HG02588 (cell line): ENCODE measurements around the gene CATSPERD.
"Not testable (repeated sequence)": the region's sequence is repeated elsewhere in the genome, so short reads cannot be mapped to it uniquely, and the experiment has no call there.

Experiments
- ATAC-seq: cut with Tn5 transposase; IDR thresholded peaks from one replicate; pipeline ENCODE4 v1.9.1; 2021; ENCODE audit warnings: mild to moderate bottlenecking, moderate library complexity; ENCODE audit not compliant: unreplicated experiment

CATSPERD gene

DNA sequence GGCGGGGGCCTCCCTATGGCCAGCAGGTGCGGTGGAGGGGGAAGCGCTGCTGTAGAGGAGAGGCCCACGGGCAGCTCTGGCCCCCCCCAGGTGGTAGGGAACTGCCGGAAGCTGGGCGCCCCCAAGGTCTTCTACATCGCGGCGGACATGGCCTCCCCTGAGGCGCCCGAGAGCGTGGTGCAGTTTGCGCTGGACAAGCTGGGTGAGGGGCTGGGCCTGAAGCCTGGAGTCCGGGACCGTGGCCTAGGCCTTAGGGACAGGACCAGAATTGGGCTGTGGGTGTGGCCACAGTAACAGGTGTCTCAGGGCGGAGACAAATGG, 34.2 kb upstream of the CATSPERD start:
- ATAC-seq, result no peak

DNA sequence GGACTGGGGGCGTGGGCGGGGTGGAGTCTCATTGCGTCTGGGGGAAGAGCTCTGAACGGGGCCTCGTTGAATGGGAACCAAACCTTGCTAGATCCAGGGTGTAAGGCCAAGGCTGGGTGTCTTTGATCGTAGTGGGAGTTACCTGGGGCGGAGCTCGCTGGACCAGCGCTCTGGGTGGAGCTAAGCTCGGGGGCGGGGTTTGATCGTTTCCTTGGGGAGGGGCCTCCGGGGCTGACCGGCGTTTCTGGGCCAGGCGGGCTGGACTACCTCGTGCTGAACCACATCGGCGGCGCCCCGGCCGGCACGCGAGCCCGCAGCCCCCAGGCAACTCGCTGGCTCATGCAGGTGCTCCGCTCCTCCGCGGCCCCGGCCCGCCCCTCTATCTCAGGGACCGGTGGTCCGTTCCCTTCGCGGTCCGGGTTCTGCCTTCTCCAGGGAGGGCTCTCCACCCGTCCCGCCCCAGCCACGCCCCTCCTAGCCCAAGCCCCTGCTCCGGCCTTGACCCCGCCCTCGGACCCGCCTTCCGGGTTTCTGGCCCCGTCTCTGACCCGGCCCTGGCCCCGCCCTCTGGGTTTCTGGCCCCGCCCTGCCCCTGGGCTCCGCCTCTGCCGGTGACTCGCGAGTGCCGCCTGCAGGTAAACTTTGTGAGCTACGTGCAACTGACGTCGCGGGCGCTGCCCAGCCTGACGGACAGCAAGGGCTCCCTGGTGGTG, 33.6 kb upstream of the CATSPERD start:
- ATAC-seq, result peak; percentile 43

- no peak for ATAC-seq
Observed at GRCh38 chr19:5687360-5688198, 32.9 kb upstream of the CATSPERD start.

DNA sequence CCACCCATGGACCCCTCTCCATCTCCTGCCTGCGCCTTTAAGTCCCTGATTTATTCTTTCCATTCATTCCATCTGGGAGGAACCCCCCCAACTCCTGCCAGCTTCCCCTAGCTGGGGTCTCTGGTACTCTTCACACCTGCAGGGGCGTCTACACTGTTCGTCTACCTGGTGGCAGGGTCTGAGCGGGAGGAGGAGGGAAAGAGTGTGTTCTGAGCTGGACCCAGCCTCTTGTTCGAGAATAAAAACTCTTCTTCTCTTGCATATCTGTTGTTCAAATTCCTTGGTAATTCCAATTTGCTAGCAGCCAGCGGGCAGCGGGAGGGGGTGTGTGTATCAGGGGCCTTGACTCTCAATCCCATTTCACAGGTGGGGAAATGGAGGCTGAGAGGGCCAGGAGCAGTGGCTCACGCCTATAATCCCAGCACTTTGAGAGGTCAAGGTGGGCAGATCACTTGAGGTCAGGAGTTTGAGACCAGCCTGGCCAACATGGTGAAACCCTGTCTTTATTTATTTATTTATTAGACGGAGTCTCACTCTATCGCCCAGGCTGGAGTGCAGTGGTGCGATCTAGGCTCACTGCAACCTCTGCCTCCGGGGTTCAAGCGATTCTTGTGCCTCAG, 32.1 kb upstream of the CATSPERD start:
- not testable (repeated sequence) for ATAC-seq

DNA sequence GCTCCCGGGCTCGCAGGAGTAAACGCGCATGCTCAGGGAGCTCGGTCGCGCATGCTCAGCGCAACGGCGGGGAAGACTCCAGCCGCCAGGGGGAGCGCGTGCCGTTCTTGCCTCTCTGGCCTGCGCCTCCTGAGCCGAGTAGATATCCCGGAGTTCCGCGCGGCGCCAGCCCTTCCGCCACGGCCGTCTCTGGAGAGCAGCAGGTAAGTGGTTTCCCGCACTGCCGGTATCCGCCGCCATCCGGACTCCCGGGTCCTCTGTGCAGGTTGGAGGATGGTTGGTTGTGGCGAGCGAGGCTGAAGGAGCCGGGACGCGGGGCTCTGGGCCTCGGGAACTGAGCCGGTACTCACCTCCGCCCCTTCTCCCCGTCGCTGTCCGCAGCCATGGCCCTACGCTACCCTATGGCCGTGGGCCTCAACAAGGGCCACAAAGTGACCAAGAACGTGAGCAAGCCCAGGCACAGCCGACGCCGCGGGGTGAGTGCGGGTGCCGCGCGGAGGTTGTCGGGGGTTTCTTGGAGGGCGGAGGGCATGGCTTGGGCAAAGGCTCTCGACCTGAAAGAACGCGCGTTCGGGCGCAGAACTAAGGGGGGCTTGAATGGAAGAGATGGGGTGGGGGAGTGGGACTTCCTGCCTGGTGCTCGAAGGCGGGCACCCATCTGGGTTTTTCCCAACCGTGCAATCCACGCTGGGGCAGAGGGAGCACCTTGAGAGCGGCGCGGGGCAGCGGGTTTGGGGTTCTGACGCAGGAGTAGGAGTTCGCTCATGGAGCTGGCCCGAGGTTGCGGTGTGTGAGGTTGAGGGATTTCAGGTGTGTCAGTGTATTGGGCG, 30.1 kb upstream of the CATSPERD start, which contains the start of gene RPL36:
TSS of gene RPL36 (plus strand) at position 171 of the 830 bp plus-strand sequence. CDS start at position 384, 213 bp downstream.
- peak; percentile 44 for ATAC-seq

- no peak for ATAC-seq
Observed at GRCh38 chr19:5690955-5691821, 29.2 kb upstream of the CATSPERD start.

- ATAC-seq, result no peak
Observed at GRCh38 chr19:5691822-5692722, 28.4 kb upstream of the CATSPERD start.

- ATAC-seq, result no peak
Observed at GRCh38 chr19:5692723-5693194, 27.7 kb upstream of the CATSPERD start.

GRCh38 chr19:5693195-5694166, 27.0 kb upstream of the CATSPERD start:
- no peak for ATAC-seq

DNA sequence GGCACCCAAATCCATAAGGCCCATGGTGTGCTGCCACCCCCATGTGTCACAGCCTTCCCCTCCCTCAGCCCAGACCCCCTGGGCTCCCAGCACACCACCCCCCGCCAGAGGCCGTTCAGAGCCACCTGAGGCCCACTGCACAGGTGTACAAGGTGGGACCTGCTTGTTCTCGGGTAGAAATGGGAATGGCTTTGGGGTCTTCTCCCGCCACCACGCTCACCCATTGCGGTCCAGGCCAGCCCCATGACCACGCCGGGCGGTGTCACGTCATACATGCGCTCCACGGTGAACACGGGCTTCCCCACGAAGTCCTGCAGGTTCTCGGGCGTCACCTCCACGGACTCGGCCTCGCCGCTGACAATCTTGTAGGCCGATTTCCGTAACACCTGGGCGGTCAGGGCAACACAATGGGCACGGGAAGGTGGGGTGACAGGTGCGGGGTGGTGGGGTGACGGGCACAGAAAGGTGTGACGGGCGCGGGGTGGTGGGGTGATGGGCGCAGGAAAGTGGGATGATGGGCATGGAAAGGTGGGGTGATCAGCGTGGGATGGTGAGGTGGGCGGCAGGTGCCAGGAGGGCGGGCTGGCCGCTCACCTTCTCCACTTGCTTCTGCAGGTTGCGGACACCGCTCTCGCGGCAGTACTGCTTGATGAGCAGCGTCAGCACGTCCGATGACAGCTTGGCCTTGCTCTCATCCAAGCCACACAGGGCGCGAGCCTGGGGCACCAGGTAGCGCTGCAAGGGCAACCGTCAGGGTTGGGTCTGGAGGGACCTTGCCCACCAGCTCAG, 26.1 kb upstream of the CATSPERD start:
- no peak for ATAC-seq

DNA sequence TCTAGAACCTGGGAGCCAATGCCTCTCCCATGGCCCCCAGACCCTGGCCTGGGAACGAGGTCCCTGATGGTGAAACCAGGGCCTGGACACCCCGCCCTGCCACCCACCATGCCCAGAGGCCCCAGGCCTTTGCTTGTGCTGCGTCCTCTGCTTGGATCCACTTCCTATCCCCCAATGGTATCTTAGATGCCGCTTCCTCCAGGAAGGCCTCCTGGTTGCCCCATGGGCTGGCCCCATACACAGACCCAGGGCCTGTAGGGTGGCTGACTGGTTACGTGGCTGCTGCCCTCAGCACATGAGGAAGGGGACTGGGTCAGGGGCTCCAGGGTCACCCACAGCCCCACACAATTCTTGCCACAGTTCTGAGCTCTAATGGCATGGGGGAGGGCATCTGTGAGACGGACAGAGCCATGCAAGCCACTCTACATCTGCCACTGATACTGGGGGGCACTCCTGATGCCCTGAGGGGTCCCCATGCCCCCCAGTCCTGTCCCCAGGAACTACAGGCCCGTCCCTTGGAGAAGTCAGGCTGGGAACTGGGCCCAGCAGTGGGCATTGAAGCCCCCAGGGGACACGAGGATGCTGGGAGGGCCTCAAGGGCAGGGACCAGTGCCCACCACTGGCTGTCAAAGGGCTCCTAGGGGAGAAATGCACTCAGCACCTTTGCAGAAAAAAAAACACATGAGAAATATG, 25.3 kb upstream of the CATSPERD start:
- ATAC-seq, result no peak

DNA sequence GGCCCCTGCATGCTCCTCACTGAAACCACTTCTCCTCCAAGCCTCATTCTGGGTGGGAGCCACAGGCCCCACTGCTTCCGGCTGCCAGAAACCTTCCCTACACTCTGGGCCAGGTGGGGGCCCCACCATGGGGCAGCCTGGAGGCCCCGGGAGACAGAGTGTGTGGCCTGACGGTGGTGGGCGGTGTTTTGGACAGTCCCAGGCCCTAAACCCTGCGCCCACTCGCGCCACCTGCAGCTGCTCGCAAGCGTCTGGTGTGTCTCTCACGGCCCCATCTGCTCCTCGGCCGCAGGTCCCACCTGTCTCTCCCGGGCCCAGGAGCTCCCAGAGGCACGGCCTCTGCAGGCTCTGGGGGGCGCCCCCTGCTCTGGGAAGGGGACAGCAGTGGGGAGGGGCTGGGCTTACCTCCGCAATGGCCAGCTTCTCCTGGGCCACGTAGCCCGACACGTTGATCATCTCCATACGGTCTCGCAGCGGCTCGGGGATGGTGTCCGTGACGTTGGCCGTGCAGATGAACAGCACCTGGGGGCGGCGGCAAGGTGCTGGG, 24.7 kb upstream of the CATSPERD start:
- ATAC-seq, result no peak

GRCh38 chr19:5696196-5697021, 24.0 kb upstream of the CATSPERD start:
- no peak for ATAC-seq

- no peak for ATAC-seq
Observed at GRCh38 chr19:5697022-5697889, 23.2 kb upstream of the CATSPERD start.
